NCI-H460 (cell line): ENCODE results near the gene TRIM64C. TPM values are rescaled to one million over a fixed set of nuclear protein-coding genes. Genes with fewer than 3 reads are reported as not detected.
"Not testable (repeated sequence)": the region's sequence is repeated elsewhere in the genome, so short reads cannot be mapped to it uniquely, and the experiment has no call there.

Source experiments
- DNase-seq: peaks from one replicate; pipeline ENCODE4 v3.0.0-alpha.2; 2016; ENCODE audit warnings: low read depth; ENCODE audit errors: extremely low read depth
- polyA plus RNA-seq: library from polyadenylated mRNA; depleted of rRNA; stranded (reverse); fragments of >200 nt; gene quantifications from 2 replicates; pipeline ENCODE4 v1.2.3, GENCODE V29; 2014; cell fraction: nucleus; rRNA removed
- small RNA-seq, 2 experiments: library from RNA; depleted of rRNA; stranded (forward); fragments of <200 nt; gene quantifications; one replicate each; pipeline ENCODE3, GENCODE V24; 2014
- total RNA-seq: library from RNA; depleted of rRNA; stranded (reverse); fragments of >200 nt; shearing (Covaris generic); gene quantifications from 2 replicates; pipeline ENCODE4 v1.2.3, GENCODE V29; 2014; rRNA removed

TRIM64C gene
- total RNA-seq, result not detected in 2 replicates
- polyA plus RNA-seq, result not detected in 2 replicates

GRCh38 chr11:49059012-49059411 is at the start of gene TRIM64C:
Gene TRIM64C, minus strand, starts transcription at chr11:49059112. Its CDS starts 0 bp downstream, at chr11:49059112.
- not testable (repeated sequence) for DNase-seq

- DNase-seq, result not testable (repeated sequence)
Measured at GRCh38 chr11:49102356-49102755, 43.4 kb upstream of the TRIM64C start.

- DNase-seq, result not testable (repeated sequence)
Measured at GRCh38 chr11:49069897-49070296, 11.0 kb upstream of the TRIM64C start.

GRCh38 chr11:49049821-49050220 is 9.1 kb downstream of the TRIM64C start:
- not testable (repeated sequence) for DNase-seq

GRCh38 chr11:49048229-49048628 is 10.7 kb downstream of the TRIM64C start:
- DNase-seq, result not testable (repeated sequence)

- not testable (repeated sequence) for DNase-seq
Measured at GRCh38 chr11:49028523-49028922, 30.4 kb downstream of the TRIM64C start, which contains the start of gene TRIM49B. Gene TRIM49B, plus strand, starts transcription at chr11:49028823. Its CDS starts 2,777 bp downstream, at chr11:49031600.

Small RNA genes within 50 kb of the gene (small RNA-seq; reads per million reads assigned to genes)
- gene AC084851.1, result 0 reads per million in 2 experiments

Other genes starting within 250 kb of the TRIM64C start
- gene TRIM51G, start 75.2 kb downstream of the TRIM64C start, total RNA-seq, result not detected in 2 replicates
- not detected in 2 replicates for gene TRIM49B, start 30.3 kb downstream of the TRIM64C start, total RNA-seq
- gene FOLH1, start 149.5 kb upstream of the TRIM64C start, total RNA-seq, result not detected in 2 replicates